Mesenchymal stem cell (in vitro differentiated cells and primary cell): ENCODE results near the gene PML.

Experiments
- DNase-seq: peaks from one replicate; pipeline ENCODE4 v3.0.0-alpha.2; 2013
- H2AFZ ChIP-seq: one replicate; pipeline ENCODE4 v1.6.1; 2013; ENCODE audit warnings: low read depth, mild to moderate bottlenecking, control low read depth, inconsistent platforms, low read length, moderate library complexity
- H2AK5ac ChIP-seq: 2 replicates; pipeline ENCODE4 v1.6.1; 2013; ENCODE audit warnings: low read length, moderate library complexity, mild to moderate bottlenecking, inconsistent platforms; ENCODE audit not compliant: severe bottlenecking
- H2BK120ac ChIP-seq: one replicate; pipeline ENCODE4 v1.6.1; 2013; ENCODE audit warnings: low read depth, mild to moderate bottlenecking, inconsistent platforms, low read length, moderate library complexity
- H2BK12ac ChIP-seq, 2 experiments: one replicate each; pipeline ENCODE4 v1.6.1; 2013; ENCODE audit warnings: inconsistent platforms in 2 of 2, low read length in 2 of 2, mild to moderate bottlenecking in 2 of 2, moderate library complexity in 2 of 2, control low read depth in 1 of 2
- H2BK15ac ChIP-seq: one replicate; pipeline ENCODE4 v1.6.1; 2013; ENCODE audit warnings: mild to moderate bottlenecking, low read depth, inconsistent platforms; ENCODE audit not compliant: poor library complexity, severe bottlenecking
- H2BK5ac ChIP-seq: 2 replicates; pipeline ENCODE4 v1.6.1; 2013; ENCODE audit warnings: low read depth, mild to moderate bottlenecking, low read length, control low read depth, inconsistent platforms; ENCODE audit not compliant: poor library complexity, severe bottlenecking
- H3K14ac ChIP-seq, 2 experiments: one replicate each; pipeline ENCODE4 v1.6.1; 2013; ENCODE audit warnings: inconsistent platforms in 2 of 2, low read length in 2 of 2, control low read depth in 1 of 2, mild to moderate bottlenecking in 1 of 2, moderate library complexity in 1 of 2
- H3K18ac ChIP-seq, 2 experiments: one replicate each; pipeline ENCODE4 v1.6.1; 2013; ENCODE audit warnings: inconsistent platforms in 2 of 2, low read length in 2 of 2, control low read depth in 1 of 2, low read depth in 1 of 2, mild to moderate bottlenecking in 1 of 2
- H3K23ac ChIP-seq, 2 experiments: one replicate each; pipeline ENCODE4 v1.6.1; 2013; ENCODE audit warnings: inconsistent platforms in 2 of 2, low read length in 2 of 2, mild to moderate bottlenecking in 2 of 2, moderate library complexity in 2 of 2, control low read depth in 1 of 2
- H3K27ac ChIP-seq: 2 replicates; pipeline ENCODE4 v1.5.1; 2013; ENCODE audit warnings: mild to moderate bottlenecking, moderate library complexity, low read length, control low read depth, inconsistent platforms; ENCODE audit not compliant: poor library complexity, severe bottlenecking
- H3K27me3 ChIP-seq, 2 experiments: 2 replicates each; pipeline versions ENCODE4 v1.6.1 to v1.7.0; 2013; ENCODE audit warnings: low read length in 2 of 2, mild to moderate bottlenecking in 2 of 2, moderate library complexity in 2 of 2, control low read depth in 1 of 2, inconsistent platforms in 1 of 2; ENCODE audit not compliant: control insufficient read depth in 1 of 2, insufficient read depth in 1 of 2
- H3K36me3 ChIP-seq, 2 experiments: 2 replicates each; pipeline versions ENCODE4 v1.6.1 to v1.7.0; 2013; ENCODE audit warnings: low read length in 2 of 2, control low read depth in 1 of 2, inconsistent platforms in 1 of 2, low read depth in 1 of 2, mild to moderate bottlenecking in 1 of 2; ENCODE audit not compliant: insufficient read depth in 2 of 2, control insufficient read depth in 1 of 2
- H3K4ac ChIP-seq, 2 experiments: one replicate each; pipeline ENCODE4 v1.6.1; 2013; ENCODE audit warnings: inconsistent platforms in 2 of 2, low read length in 2 of 2, mild to moderate bottlenecking in 2 of 2, moderate library complexity in 2 of 2, control low read depth in 1 of 2, low read depth in 1 of 2
- H3K4me1 ChIP-seq: 2 replicates; pipeline ENCODE4 v1.6.1; 2013; ENCODE audit warnings: low read depth, low read length, control low read depth; ENCODE audit not compliant: control insufficient read depth, insufficient read depth
- H3K4me2 ChIP-seq: 2 replicates; pipeline ENCODE4 v1.6.1; 2013; ENCODE audit warnings: low read length, mild to moderate bottlenecking, inconsistent platforms; ENCODE audit not compliant: poor library complexity, severe bottlenecking
- H3K4me3 ChIP-seq, 2 experiments: 2 replicates each; pipeline versions ENCODE4 v1.5.1 to v1.7.0; 2013; ENCODE audit warnings: low read length in 2 of 2, mild to moderate bottlenecking in 2 of 2, control low read depth in 1 of 2, low read depth in 1 of 2; ENCODE audit not compliant: insufficient read depth in 1 of 2
- H3K79me1 ChIP-seq: replicated peaks from 2 replicates; pipeline ENCODE4 v1.6.1; 2013; ENCODE audit warnings: mild to moderate bottlenecking, control low read depth, low read length, inconsistent platforms; ENCODE audit not compliant: poor library complexity, severe bottlenecking
- H3K9ac ChIP-seq: 2 replicates; pipeline ENCODE4 v1.7.0; 2013; ENCODE audit warnings: mild to moderate bottlenecking, low read length, moderate library complexity
- H3K9me3 ChIP-seq: 2 replicates; pipeline ENCODE4 v1.7.0; 2013; ENCODE audit warnings: mild to moderate bottlenecking, low read length; ENCODE audit not compliant: control insufficient read depth
- H4K8ac ChIP-seq: one replicate; pipeline ENCODE4 v1.6.1; 2013; ENCODE audit warnings: inconsistent platforms, mild to moderate bottlenecking, low read length, moderate library complexity
- H4K91ac ChIP-seq: one replicate; pipeline ENCODE4 v1.6.1; 2013; ENCODE audit warnings: mild to moderate bottlenecking, low read length, inconsistent platforms
- WGBS: methylation state at CpG from one replicate; pipeline ENCODE4 v1.1.7; 2013; ENCODE audit warnings: mixed read lengths; 5-methylcytosine and 5-hydroxymethylcytosine counted together

PML gene

GRCh38 chr15:73949496-73949895 is 45.0 kb upstream of the PML start:
- no peak overlapping the region for H2BK15ac ChIP-seq
- no peak overlapping the region for H2AK5ac ChIP-seq
- peak overlapping the region; percentile 5 for H3K9ac ChIP-seq
- no peak overlapping the region for H4K8ac ChIP-seq
- no peak overlapping the region for H3K4me3 ChIP-seq
- no peak overlapping the region for H3K14ac ChIP-seq
- H2BK5ac ChIP-seq, result no peak overlapping the region
- no peak overlapping the region for H3K27ac ChIP-seq
- no peak for DNase-seq
- H2BK12ac ChIP-seq, result no peak overlapping the region
- no peaks in the 10 kb centered on the region for H3K9me3 ChIP-seq
- no peak overlapping the region for H3K23ac ChIP-seq
- H2BK120ac ChIP-seq, result no peak overlapping the region
- H3K4ac ChIP-seq, result no peak overlapping the region
- no peak overlapping the region for H3K18ac ChIP-seq
- WGBS, result 92% methylated on average over 10 of the region's 10 CpGs
- no peak overlapping the region for H3K4me2 ChIP-seq
- H3K79me1 ChIP-seq, result peaks cover 17% of the 10 kb centered on the region
- H3K4me1 ChIP-seq, result peaks cover 29% of the 10 kb centered on the region
- H3K36me3 ChIP-seq, result peaks cover 75 to 83% of the 10 kb centered on the region in 2 experiments
- H2AFZ ChIP-seq, result no peak overlapping the region
- H3K27me3 ChIP-seq, result no peaks in the 10 kb centered on the region
- no peak overlapping the region for H4K91ac ChIP-seq

- Histone ChIP-seq H3K4ac (no peak overlapping the region), H2AK5ac (no peak overlapping the region), H2BK12ac (peak overlapping the region; percentile 89 to 90), H4K91ac (peak overlapping the region; percentile 96), H3K27me3 (no peaks in the 10 kb centered on the region), H3K36me3 (peaks cover 66 to 73% of the 10 kb centered on the region in 2 experiments), H2BK15ac (peak overlapping the region; percentile 29), H3K27ac (peak overlapping the region; percentile 55), H2BK120ac (no peak overlapping the region), H3K4me2 (no peak overlapping the region), H3K4me1 (peaks cover 30% of the 10 kb centered on the region), H4K8ac (peak overlapping the region; percentile 74), H3K79me1 (peaks cover 10% of the 10 kb centered on the region), H3K23ac (peak overlapping the region in 1 of 2 experiments; percentile 60), H3K18ac (peak overlapping the region; percentile 46 to 61), H3K9ac (peak overlapping the region; percentile 28), H2BK5ac (no peak overlapping the region), H3K9me3 (no peaks in the 10 kb centered on the region), H3K14ac (no peak overlapping the region), H2AFZ (no peak overlapping the region), H3K4me3 (no peak overlapping the region)
- DNase-seq, result no peak
Observed at GRCh38 chr15:73950479-73950830, 44.1 kb upstream of the PML start.

DNA sequence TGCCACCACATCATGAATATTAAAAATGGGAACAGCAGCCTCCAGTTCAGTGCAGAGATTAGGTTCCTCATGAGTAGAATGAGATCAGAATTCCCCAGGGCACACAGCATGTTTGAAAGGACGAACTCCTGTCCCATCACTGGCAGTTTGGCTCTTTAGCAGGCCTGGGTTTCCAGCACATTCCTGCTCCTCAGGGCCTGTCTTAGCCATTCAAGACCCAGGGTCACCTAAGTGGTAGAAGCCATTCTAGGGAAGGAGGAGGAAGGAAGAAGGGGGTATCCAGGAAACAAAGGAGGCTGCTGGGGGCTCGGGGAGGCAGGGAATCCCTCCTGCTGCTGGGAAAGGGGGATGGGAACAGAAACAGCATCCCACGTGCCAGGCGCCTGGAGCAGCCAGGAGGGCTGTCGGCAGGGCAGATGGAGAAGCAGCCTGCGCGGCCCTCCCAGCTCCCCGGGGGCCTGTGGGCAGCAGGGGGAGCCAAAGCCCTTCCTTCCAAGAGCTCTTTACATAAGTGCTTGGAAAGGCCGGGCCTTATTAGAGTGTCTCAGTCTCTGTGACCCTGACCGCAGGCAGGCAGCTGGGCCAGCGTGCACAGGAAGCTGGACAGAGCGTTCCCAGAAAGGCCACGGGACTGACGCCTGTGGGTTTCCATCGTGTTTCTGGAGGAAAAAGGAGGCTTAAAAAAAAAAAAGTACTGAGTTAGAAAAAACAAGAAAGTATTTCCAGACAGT is 43.5 kb upstream of the PML start:
- WGBS, result 2% methylated on average over 15 of the region's 15 CpGs

GRCh38 chr15:73951601-73952000 is 42.9 kb upstream of the PML start:
- DNase-seq, result no peak
- Histone ChIP-seq H3K4me1 (peaks cover 41% of the 10 kb centered on the region), H2BK12ac (peak overlapping the region; percentile 44 to 81), H3K23ac (no peak overlapping the region), H3K4me3 (peak overlapping the region in 1 of 2 experiments; percentile 21), H3K27ac (peak overlapping the region; percentile 79), H4K91ac (peak overlapping the region; percentile 100), H3K14ac (peak overlapping the region in 1 of 2 experiments; percentile 2), H3K79me1 (peaks cover 5% of the 10 kb centered on the region), H4K8ac (peak overlapping the region; percentile 95), H3K27me3 (no peaks in the 10 kb centered on the region), H2BK15ac (peak overlapping the region; percentile 98), H3K4ac (peak overlapping the region; percentile 76 to 97), H3K4me2 (no peak overlapping the region), H3K18ac (peak overlapping the region; percentile 91 to 98), H2BK5ac (peak overlapping the region; percentile 37), H3K9me3 (no peaks in the 10 kb centered on the region), H2AFZ (no peak overlapping the region), H3K36me3 (peaks cover 60 to 65% of the 10 kb centered on the region in 2 experiments), H2AK5ac (peak overlapping the region; percentile 69), H2BK120ac (peak overlapping the region; percentile 97), H3K9ac (peak overlapping the region; percentile 73)
- WGBS, result 22% methylated on average over 9 of the region's 13 CpGs

More for the DNA sequence above, 43.5 kb upstream of the PML start:
- Histone ChIP-seq H3K79me1 (peaks cover 8% of the 10 kb centered on the region), H2BK15ac (no peak overlapping the region), H3K4ac (peak overlapping the region in 1 of 2 experiments; percentile 76), H3K23ac (no peak overlapping the region), H4K91ac (peak overlapping the region; percentile 100), H3K18ac (peak overlapping the region; percentile 91 to 98), H3K27me3 (no peaks in the 10 kb centered on the region), H3K9ac (peak overlapping the region; percentile 73), H3K14ac (no peak overlapping the region), H2AFZ (no peak overlapping the region), H3K27ac (peak overlapping the region; percentile 79), H3K4me1 (peaks cover 36% of the 10 kb centered on the region), H2BK120ac (peak overlapping the region; percentile 97), H2AK5ac (peak overlapping the region; percentile 7), H3K4me2 (no peak overlapping the region), H3K4me3 (no peak overlapping the region), H2BK12ac (peak overlapping the region; percentile 89 to 90), H4K8ac (peak overlapping the region; percentile 95), H3K36me3 (peaks cover 64 to 71% of the 10 kb centered on the region in 2 experiments), H2BK5ac (peak overlapping the region; percentile 37), H3K9me3 (no peaks in the 10 kb centered on the region)
- peak; percentile 99 for DNase-seq
